Fibroblast of mammary gland (primary cell): ENCODE data around the gene ETF1.
A peak's percentile ranks its signal among the peaks of the same experiment; 100 is the strongest.

Source experiments
- DNase-seq: peaks from one replicate; pipeline ENCODE4 v3.0.0-alpha.2; 2010; ENCODE audit warnings: low read depth
- H3K4me3 ChIP-seq: 2 replicates; pipeline ENCODE4 v1.5.1; 2011; ENCODE audit warnings: low read depth, mild to moderate bottlenecking, low read length, moderate library complexity; ENCODE audit not compliant: control insufficient read depth
- TF ChIP-seq, protein P1 (sequence below): conservative IDR thresholded peaks from 2 replicates; pipeline ENCODE4 v1.5.1; 2011; ENCODE audit warnings: low read depth, low read length, inconsistent platforms; ENCODE audit not compliant: control insufficient read depth, insufficient read depth

ETF1 gene

DNA sequence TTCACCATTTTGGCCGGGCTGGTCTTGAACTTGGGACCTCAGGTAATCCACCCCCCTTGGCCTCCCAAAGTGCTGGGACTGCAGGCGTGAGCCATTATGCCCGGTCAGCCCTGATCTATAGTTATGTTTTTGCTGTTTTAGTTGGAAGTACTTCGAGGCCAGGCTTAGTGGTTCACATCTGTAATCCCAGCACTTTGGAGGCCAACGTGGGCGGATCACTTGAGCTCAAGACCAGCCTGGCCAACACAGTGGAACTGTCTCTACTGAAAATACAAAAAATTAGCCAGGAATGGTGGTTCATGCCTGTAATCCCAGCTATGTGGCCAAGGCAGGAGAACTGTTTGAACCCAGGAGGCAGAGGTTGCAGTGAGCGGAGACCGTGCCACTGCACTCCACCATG is 30.2 kb upstream of the ETF1 start:
- DNase-seq: no peak
- H3K4me3 ChIP-seq: no peak overlapping the region
- TF ChIP-seq, protein P1, sequence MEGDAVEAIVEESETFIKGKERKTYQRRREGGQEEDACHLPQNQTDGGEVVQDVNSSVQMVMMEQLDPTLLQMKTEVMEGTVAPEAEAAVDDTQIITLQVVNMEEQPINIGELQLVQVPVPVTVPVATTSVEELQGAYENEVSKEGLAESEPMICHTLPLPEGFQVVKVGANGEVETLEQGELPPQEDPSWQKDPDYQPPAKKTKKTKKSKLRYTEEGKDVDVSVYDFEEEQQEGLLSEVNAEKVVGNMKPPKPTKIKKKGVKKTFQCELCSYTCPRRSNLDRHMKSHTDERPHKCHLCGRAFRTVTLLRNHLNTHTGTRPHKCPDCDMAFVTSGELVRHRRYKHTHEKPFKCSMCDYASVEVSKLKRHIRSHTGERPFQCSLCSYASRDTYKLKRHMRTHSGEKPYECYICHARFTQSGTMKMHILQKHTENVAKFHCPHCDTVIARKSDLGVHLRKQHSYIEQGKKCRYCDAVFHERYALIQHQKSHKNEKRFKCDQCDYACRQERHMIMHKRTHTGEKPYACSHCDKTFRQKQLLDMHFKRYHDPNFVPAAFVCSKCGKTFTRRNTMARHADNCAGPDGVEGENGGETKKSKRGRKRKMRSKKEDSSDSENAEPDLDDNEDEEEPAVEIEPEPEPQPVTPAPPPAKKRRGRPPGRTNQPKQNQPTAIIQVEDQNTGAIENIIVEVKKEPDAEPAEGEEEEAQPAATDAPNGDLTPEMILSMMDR: no peak

DNA sequence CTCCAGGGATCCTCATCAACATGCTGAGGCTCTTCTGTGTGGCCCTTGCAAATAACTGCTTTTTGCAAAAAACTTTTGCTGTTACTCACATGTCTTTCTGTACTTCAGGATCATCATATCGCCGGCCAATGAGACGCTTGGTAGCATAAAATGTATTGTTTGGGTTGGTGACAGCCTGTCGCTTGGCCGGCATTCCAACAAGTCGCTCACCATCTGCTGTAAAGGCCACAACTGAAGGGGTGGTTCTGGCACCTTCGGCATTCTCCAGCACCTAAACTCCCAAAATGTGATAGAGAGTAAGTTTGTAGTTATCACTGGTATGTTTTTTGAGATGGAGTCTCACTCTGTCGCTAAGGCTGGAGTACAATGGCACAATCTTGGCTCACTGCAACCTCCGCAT is 27.8 kb upstream of the ETF1 start:
- DNase-seq: no peak
- TF ChIP-seq, protein P1: no peak
- no peak overlapping the region for H3K4me3 ChIP-seq

DNA sequence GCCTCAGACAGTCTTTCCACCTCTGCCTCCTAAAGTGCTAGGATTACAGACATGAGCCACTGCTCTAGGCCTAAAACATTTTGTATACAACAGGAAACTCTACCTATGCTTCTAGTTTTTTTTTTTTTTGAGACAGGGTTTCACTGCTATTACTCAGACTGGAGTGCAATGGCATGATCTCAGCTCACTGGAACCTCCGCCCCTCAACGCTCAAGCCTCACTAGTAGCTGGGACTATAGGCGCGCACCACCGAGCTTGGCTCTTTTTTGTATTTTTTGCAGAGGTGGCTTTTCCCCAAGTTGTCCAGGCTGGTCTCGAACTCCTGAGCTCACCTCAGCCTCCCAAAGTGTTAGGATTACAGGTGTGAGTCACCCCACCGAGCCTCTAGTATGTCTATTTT is 26.7 kb upstream of the ETF1 start:
- peak; percentile 35 for DNase-seq

DNA sequence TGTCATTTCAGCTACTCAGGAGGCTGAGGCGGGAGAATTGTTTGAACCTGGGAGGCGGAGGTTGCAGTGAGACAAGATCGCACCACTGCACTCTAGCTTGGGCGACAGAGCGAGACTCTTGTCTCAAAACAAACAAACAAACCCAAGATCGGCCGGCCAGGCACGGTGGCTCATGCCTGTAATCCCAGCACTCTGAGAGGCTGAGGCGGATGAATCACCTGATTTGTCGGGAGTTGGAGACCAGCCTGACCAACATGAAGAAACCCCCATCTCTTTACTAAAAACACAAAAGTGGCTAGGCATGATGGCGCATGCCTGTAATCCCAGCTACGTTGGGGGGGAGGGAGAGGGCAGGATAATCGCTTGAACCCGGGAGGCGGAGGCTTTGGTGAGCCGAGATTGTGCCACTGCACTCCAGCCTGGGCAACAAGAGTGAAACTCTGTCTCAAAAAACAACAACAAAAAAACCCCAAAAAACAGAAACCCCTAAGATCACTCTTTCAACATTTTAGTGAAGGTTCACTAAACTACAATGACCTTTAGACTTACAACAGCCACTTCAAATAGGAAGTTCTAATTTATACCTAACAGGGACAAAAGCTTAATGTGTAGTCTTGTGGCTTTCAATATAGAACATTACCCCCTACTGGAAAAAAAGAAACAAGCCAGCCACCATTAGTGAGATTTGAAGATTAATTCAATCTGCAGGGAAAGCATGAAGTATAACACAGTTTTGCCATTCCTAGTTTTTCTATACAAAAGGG is 25.2 kb upstream of the ETF1 start:
- DNase-seq: peak; percentile 49
- H3K4me3 ChIP-seq: no peak overlapping the region

More for the DNA sequence above, 26.7 kb upstream of the ETF1 start:
- no peak overlapping the region for H3K4me3 ChIP-seq
- TF ChIP-seq, protein P1: no peak

DNA sequence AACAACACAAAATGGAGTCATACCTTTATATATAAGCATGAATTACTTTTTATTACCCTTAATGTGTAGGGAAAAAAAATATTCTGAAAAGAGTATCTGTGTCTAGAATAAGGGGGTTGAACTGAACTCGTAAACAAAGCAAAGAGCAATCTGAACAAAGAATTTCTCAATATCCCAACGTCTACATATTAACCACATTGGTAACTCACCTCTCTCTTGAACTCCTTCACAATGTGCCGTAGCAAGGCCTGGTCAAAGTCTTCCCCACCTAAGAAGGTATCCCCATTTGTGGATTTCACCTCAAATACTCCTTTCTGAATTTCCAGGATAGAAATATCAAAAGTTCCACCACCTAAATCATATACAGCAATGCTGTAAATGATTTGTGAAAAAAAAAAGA is 23.8 kb upstream of the ETF1 start:
- TF ChIP-seq, protein P1: no peak
- no peak overlapping the region for H3K4me3 ChIP-seq
- no peak for DNase-seq

More for the DNA sequence above, 25.2 kb upstream of the ETF1 start:
- TF ChIP-seq, protein P1: peak; percentile 15

DNA sequence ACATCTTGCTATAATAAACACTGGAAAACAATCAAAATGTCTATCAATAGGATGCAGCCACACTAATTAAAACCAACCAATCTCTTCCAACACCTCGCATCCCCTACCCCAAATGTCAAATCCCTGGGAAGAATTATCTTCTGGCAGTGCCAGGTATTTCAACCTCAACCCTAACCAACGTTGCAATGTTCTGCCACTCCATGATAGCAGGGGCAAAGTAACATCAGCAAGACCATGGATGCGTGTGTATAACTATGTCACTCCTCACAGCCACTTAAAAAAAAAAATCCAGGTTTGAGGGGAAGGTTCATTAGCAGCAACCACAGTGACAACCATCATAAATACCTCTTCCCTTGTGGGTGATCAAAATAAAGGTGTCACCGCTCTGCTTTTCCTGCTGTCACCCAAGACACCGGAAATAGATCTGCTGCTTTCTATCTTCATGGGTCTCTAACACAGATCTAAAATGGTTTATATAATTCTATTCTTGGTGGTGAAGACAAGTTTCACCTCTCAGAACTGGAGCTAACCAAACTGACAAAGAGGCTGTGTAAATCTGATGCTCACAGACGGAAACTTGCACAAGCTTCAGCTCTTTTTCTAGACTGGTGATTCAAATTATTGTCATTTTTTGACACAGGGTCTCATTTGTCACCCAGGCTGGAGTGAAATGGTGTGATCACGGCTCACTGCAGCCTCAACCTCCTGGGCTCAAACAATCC is 22.2 kb upstream of the ETF1 start:
- TF ChIP-seq, protein P1: no peak
- no peak for DNase-seq

More for the DNA sequence above, 22.2 kb upstream of the ETF1 start:
- H3K4me3 ChIP-seq: no peak overlapping the region
